ENCODE results near the gene LIAS. TPM values are rescaled to one million over a fixed set of nuclear protein-coding genes. Genes with fewer than 3 reads are reported as not detected.
"Not testable (repeated sequence)": the region's sequence is repeated elsewhere in the genome, so short reads cannot be mapped to it uniquely, and the experiment has no call there.

The LIAS gene
- total RNA-seq, 1 experiment from 2014 or later: 23.5 TPM

GRCh38 chr4:39422247-39422646, 36.6 kb upstream of the LIAS start:
- H2AFZ ChIP-seq (ENCODE audit: low read depth, low read length, poor library complexity, severe bottlenecking): no peak overlapping the region
- ChIA-PET RAD21 (ENCODE audit: low non-redundant PET in 1 of 2, low total read pairs in 2 of 2, uncharacterized antibody in 2 of 2, unreplicated experiment in 2 of 2) (no interaction called here), POLR2A (no interaction called here), CTCF (no interaction called here)
- no peaks in the 10 kb centered on the region for H3K9me2 ChIP-seq (ENCODE audit: insufficient read depth)
- no peaks in the 10 kb centered on the region for H3K36me3 ChIP-seq (ENCODE audit: control insufficient read depth in 1 of 2, insufficient read depth in 2 of 2, low read length in 2 of 2)
- H3K79me2 ChIP-seq (ENCODE audit: insufficient read depth, low read length): no peaks in the 10 kb centered on the region
- intact Hi-C loops (cut with micrococcal nuclease): no loop called here
- no peak overlapping the region for H3K4me3 ChIP-seq (replicated peaks in 1 of 2; ENCODE audit: low read depth in 1 of 2, low read length in 2 of 2)
- ATAC-seq (no peak), DNase-seq (ENCODE audit: low read depth, low spot score) (no peak)
- H3K4me2 ChIP-seq (ENCODE audit: low read length): no peak overlapping the region
- TF ChIP-seq EZH2 (IDR thresholded peaks at IDR 0.05): no peak
- no peak for TF ChIP-seq ATF3 (IDR thresholded peaks at IDR 0.05)
- no peak for TF ChIP-seq POLR2AphosphoS5 (IDR thresholded peaks at IDR 0.05; ENCODE audit: low read depth, low read length)
- no peak for TF ChIP-seq CBX3 (IDR thresholded peaks at IDR 0.05; ENCODE audit: low read depth)
- TF ChIP-seq SRF (IDR thresholded peaks at IDR 0.05; ENCODE audit: low read depth): no peak
- no peak for TF ChIP-seq CTCF (IDR thresholded peaks at IDR 0.05 in 2 of 3, conservative IDR thresholded peaks at IDR 0.05 in 1 of 3; ENCODE audit: borderline replicate concordance in 1 of 3, insufficient read depth in 1 of 3, low read depth in 2 of 3, low read length in 2 of 3)
- no peak for TF ChIP-seq ELF1 (IDR thresholded peaks at IDR 0.05; ENCODE audit: borderline replicate concordance, low read depth)
- TF ChIP-seq POLR2A (IDR thresholded peaks at IDR 0.05; ENCODE audit: borderline replicate concordance, extremely low read depth, insufficient read depth, insufficient read length): no peak
- no peaks in the 10 kb centered on the region for H3K27me3 ChIP-seq (ENCODE audit: insufficient read depth, low read length)
- H3K27ac ChIP-seq (ENCODE audit: low read depth, low read length): no peak overlapping the region
- BruUV-seq (replicated peaks): no TSS peak
- peaks cover 0 to 6% of the 10 kb centered on the region in 2 experiments; a peak in 2 of 4 replicates for H3K4me1 ChIP-seq (ENCODE audit: control insufficient read depth in 1 of 2, insufficient read depth in 2 of 2, low read length in 2 of 2)
- no peaks in the 10 kb centered on the region for H3K9me3 ChIP-seq (ENCODE audit: control insufficient read depth in 1 of 2, insufficient read depth in 1 of 2, low read depth in 1 of 2, low read length in 2 of 2)
- no peak overlapping the region for H3K9ac ChIP-seq (ENCODE audit: low read length)
- no peaks in the 10 kb centered on the region for H4K20me1 ChIP-seq (ENCODE audit: insufficient read depth)

GRCh38 chr4:39425297-39425696, 33.6 kb upstream of the LIAS start:
- H3K9me3 ChIP-seq (ENCODE audit: control insufficient read depth in 1 of 2, insufficient read depth in 1 of 2, low read depth in 1 of 2, low read length in 2 of 2); ATAC-seq; H3K79me2 ChIP-seq (ENCODE audit: insufficient read depth, low read length); H3K4me3 ChIP-seq (replicated peaks in 1 of 2; ENCODE audit: low read depth in 1 of 2, low read length in 2 of 2); RAD21 ChIA-PET (ENCODE audit: low non-redundant PET in 1 of 2, low total read pairs in 2 of 2, uncharacterized antibody in 2 of 2, unreplicated experiment in 2 of 2); H4K20me1 ChIP-seq (ENCODE audit: insufficient read depth); H2AFZ ChIP-seq (ENCODE audit: low read depth, low read length, poor library complexity, severe bottlenecking); H3K36me3 ChIP-seq (ENCODE audit: control insufficient read depth in 1 of 2, insufficient read depth in 2 of 2, low read length in 2 of 2); H3K4me2 ChIP-seq (ENCODE audit: low read length); DNase-seq (ENCODE audit: low read depth, low spot score); POLR2A ChIA-PET; H3K4me1 ChIP-seq (ENCODE audit: control insufficient read depth in 1 of 2, insufficient read depth in 2 of 2, low read length in 2 of 2); H3K9me2 ChIP-seq (ENCODE audit: insufficient read depth); H3K27me3 ChIP-seq (ENCODE audit: insufficient read depth, low read length); H3K9ac ChIP-seq (ENCODE audit: low read length); H3K27ac ChIP-seq (ENCODE audit: low read depth, low read length); intact Hi-C loops (cut with micrococcal nuclease); BruUV-seq (replicated peaks): not testable (repeated sequence)
- CTCF ChIA-PET: interaction anchor here (0.6 to 1.5 kb wide), 2 partner anchors 21 to 232 kb away, joined by 3 read pairs; no protein-coding TSS in a partner anchor
